ENCODE results near the gene XPR1.

GRCh38 chr1:180722586-180722985 is 90.8 kb downstream of the XPR1 start:
- TF ChIP-seq CTCF (IDR thresholded peaks at IDR 0.05; ENCODE audit: low read depth, low read length) (no peak), POLR2A (IDR thresholded peaks at IDR 0.05; ENCODE audit: extremely low read depth, insufficient read length) (no peak)
- TF ChIP-seq, protein P1, sequence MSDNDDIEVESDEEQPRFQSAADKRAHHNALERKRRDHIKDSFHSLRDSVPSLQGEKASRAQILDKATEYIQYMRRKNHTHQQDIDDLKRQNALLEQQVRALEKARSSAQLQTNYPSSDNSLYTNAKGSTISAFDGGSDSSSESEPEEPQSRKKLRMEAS (IDR thresholded peaks at IDR 0.05; ENCODE audit: low read depth, low read length): no peak
